Cardiac fibroblast (primary cell): ENCODE data around the gene ZNF618.
A peak's percentile ranks its signal among the peaks of the same experiment; 100 is the strongest.

Experiments used
- DNase-seq, 2 donors: peaks; one replicate each; pipeline versions ENCODE4 v3.0.0 to v3.0.0-alpha.2; 2010; ENCODE audit warnings: low read depth in 2 of 2
- H3K4me3 ChIP-seq, 2 donors: replicated peaks in 1 of 2; 1 replicate in 1 of 2; 2 replicates in 1 of 2; pipeline ENCODE4 v1.5.1; 2011; ENCODE audit warnings: low read depth in 2 of 2, low read length in 2 of 2, mild to moderate bottlenecking in 2 of 2, moderate library complexity in 1 of 2
- CTCF ChIP-seq: IDR thresholded peaks from one replicate; pipeline ENCODE4 v1.5.1; 2011; ENCODE audit warnings: low read depth, mild to moderate bottlenecking, low read length, inconsistent platforms

Gene ZNF618

GRCh38 chr9:114000063-114000454 lies 124.0 kb downstream of the ZNF618 start:
- H3K4me3 ChIP-seq, result no peak overlapping the region
- DNase-seq, result no peak
- no peak for TF ChIP-seq CTCF

GRCh38 chr9:114000671-114001409 lies 124.7 kb downstream of the ZNF618 start:
- no peak for DNase-seq
- TF ChIP-seq CTCF, result no peak
- H3K4me3 ChIP-seq, result no peak overlapping the region

- no peak for DNase-seq
- no peak overlapping the region for H3K4me3 ChIP-seq
- no peak for TF ChIP-seq CTCF
These were observed 125.2 kb downstream of the ZNF618 start for GRCh38 chr9:114001410-114001685.

- no peak for TF ChIP-seq CTCF
- no peak for DNase-seq
- no peak overlapping the region for H3K4me3 ChIP-seq
These were observed 125.7 kb downstream of the ZNF618 start for GRCh38 chr9:114001794-114002261.

GRCh38 chr9:114002271-114002985 lies 126.3 kb downstream of the ZNF618 start:
- no peak for DNase-seq
- TF ChIP-seq CTCF, result no peak
- no peak overlapping the region for H3K4me3 ChIP-seq

GRCh38 chr9:114002986-114003350 lies 126.9 kb downstream of the ZNF618 start:
- no peak for TF ChIP-seq CTCF
- H3K4me3 ChIP-seq, result no peak overlapping the region
- DNase-seq, result no peak

- TF ChIP-seq CTCF, result no peak
- no peak overlapping the region for H3K4me3 ChIP-seq
- DNase-seq, result peak in 1 of 2 donors; percentile 8
These were observed 127.2 kb downstream of the ZNF618 start for GRCh38 chr9:114003351-114003750.
